HepG2 (cell line): Measurements from ENCODE around the gene GLTPD2. TPM values are rescaled to one million over a fixed set of nuclear protein-coding genes. Genes with fewer than 3 reads are reported as not detected.

ENCODE experiments used
- AHR ChIP-seq: IDR thresholded peaks from 2 replicates; pipeline ENCODE4 v1.6.1; 2018; ENCODE audit warnings: missing genetic modification reagents, missing compliant biosample characterization
- GATA4 ChIP-seq: sonication (generic); IDR thresholded peaks from 2 replicates; pipeline ENCODE4 v1.6.1; 2016; ENCODE audit warnings: antibody characterized with exemption, low read depth, borderline replicate concordance
- JARID2 ChIP-seq: sonication (generic); formaldehyde crosslinking; IDR thresholded peaks from 2 replicates; pipeline ENCODE4 v1.8.1; 2023; ENCODE audit warnings: missing genetic modification reagents, inconsistent platforms; ENCODE audit not compliant: insufficient replicate concordance
- KAT7 ChIP-seq: IDR thresholded peaks from 2 replicates; pipeline ENCODE4 v1.6.1; 2018; ENCODE audit warnings: borderline replicate concordance, missing compliant biosample characterization
- NFYB ChIP-seq: sonication (generic); formaldehyde crosslinking; IDR thresholded peaks from 2 replicates; pipeline ENCODE4 v1.4.0; 2020; ENCODE audit warnings: missing genetic modification reagents
- RBM22 ChIP-seq: fragments of 200-400 bp; formaldehyde crosslinking; optimal IDR thresholded peaks from 2 replicates; pipeline ENCODE3; 2017; ENCODE audit warnings: mild to moderate bottlenecking, low read length, moderate library complexity
- ZFAT ChIP-seq: sonication (generic); formaldehyde crosslinking; conservative IDR thresholded peaks from 2 replicates; pipeline ENCODE4 v1.8.1; 2023; ENCODE audit warnings: missing genetic modification reagents, inconsistent platforms
- ZFP41 ChIP-seq: sonication (generic); formaldehyde crosslinking; IDR thresholded peaks from 2 replicates; pipeline ENCODE4 v1.4.0; 2020; ENCODE audit warnings: mild to moderate bottlenecking, missing genetic modification reagents, borderline replicate concordance
- ZNF256 ChIP-seq: sonication (generic); formaldehyde crosslinking; conservative IDR thresholded peaks from 2 replicates; pipeline ENCODE4 v1.4.0; 2020; ENCODE audit warnings: missing genetic modification reagents
- ZNF274 ChIP-seq: sonication (generic); formaldehyde crosslinking; IDR thresholded peaks from 2 replicates; pipeline ENCODE4 v1.5.1; 2020; ENCODE audit warnings: mild to moderate bottlenecking, missing genetic modification reagents
- ZNF547 ChIP-seq: sonication (generic); formaldehyde crosslinking; IDR thresholded peaks from 2 replicates; pipeline ENCODE4 v1.5.1; 2020; ENCODE audit warnings: mild to moderate bottlenecking, missing genetic modification reagents
- ZNF558 ChIP-seq: sonication (generic); formaldehyde crosslinking; IDR thresholded peaks from 2 replicates; pipeline ENCODE4 v1.9.0; 2022; ENCODE audit warnings: mild to moderate bottlenecking, missing genetic modification reagents, borderline replicate concordance
- ZNF709 ChIP-seq: sonication (generic); formaldehyde crosslinking; IDR thresholded peaks from 2 replicates; pipeline ENCODE4 v1.5.0; 2020; ENCODE audit warnings: mild to moderate bottlenecking, missing genetic modification reagents
- ZNF724P ChIP-seq: sonication (generic); formaldehyde crosslinking; IDR thresholded peaks from 2 replicates; pipeline ENCODE4 v1.8.0; 2022; ENCODE audit warnings: missing genetic modification reagents, borderline replicate concordance
- polyA plus RNA-seq, 8 experiments: library from polyadenylated mRNA; depleted of rRNA in 3 of 8; stranded (reverse) in 7 of 8; unstranded in 1 of 8; fragments of >200 nt; fragmentation: Illumina TruSeq in 4 of 8; extraction: Trizol in 4 of 8; gene quantifications; 2 replicates each; pipeline versions ENCODE4 v1.2.1 to v1.2.3, GENCODE V29; 2011 to 2016; ENCODE audit warnings: low read depth in 4 of 8, missing spikeins in 1 of 8, mixed read lengths in 1 of 8; ENCODE audit not compliant: insufficient read depth in 1 of 8
- total RNA-seq, 5 experiments: library from RNA; depleted of rRNA; stranded (reverse); fragments of >200 nt; fragmentation: Illumina TruSeq; extraction: Trizol; gene quantifications; 2 replicates each; pipeline ENCODE4 v1.2.3, GENCODE V29; 2016; ENCODE audit warnings: low read depth in 1 of 5
- TF ChIP-seq, protein P1 (sequence below): sonication (generic); formaldehyde crosslinking; IDR thresholded peaks from 2 replicates; pipeline ENCODE4 v1.8.0; 2022; ENCODE audit warnings: missing genetic modification reagents, low read depth, mild to moderate bottlenecking, borderline replicate concordance
- TF ChIP-seq, protein P2 (sequence below): sonication (generic); formaldehyde crosslinking; IDR thresholded peaks from 2 replicates; pipeline ENCODE4 v1.5.0; 2020; ENCODE audit warnings: missing genetic modification reagents, mild to moderate bottlenecking, borderline replicate concordance
- TF ChIP-seq, protein P3 (sequence below): sonication (generic); formaldehyde crosslinking; IDR thresholded peaks from 2 replicates; pipeline ENCODE4 v1.4.0; 2020; ENCODE audit warnings: low read depth, missing genetic modification reagents
- TF ChIP-seq, protein P4 (sequence below): fragments of 450-650 bp; IDR thresholded peaks from 2 replicates; pipeline ENCODE4 v1.6.1; 2016
- TF ChIP-seq, protein P5 (sequence below): sonication (generic); formaldehyde crosslinking; IDR thresholded peaks from 2 replicates; pipeline ENCODE4 v1.5.0; 2020; ENCODE audit warnings: missing genetic modification reagents
- TF ChIP-seq, protein P6 (sequence below): sonication (generic); formaldehyde crosslinking; IDR thresholded peaks from 2 replicates; pipeline ENCODE4 v1.4.0; 2020; ENCODE audit warnings: missing genetic modification reagents

GLTPD2 gene
- total and polyA plus RNA-seq, 2 of the 13 experiments (the other 11 are each of a cell fraction or from before 2014, with no cell fraction given), result 7.5 to 12.9 TPM

DNA sequence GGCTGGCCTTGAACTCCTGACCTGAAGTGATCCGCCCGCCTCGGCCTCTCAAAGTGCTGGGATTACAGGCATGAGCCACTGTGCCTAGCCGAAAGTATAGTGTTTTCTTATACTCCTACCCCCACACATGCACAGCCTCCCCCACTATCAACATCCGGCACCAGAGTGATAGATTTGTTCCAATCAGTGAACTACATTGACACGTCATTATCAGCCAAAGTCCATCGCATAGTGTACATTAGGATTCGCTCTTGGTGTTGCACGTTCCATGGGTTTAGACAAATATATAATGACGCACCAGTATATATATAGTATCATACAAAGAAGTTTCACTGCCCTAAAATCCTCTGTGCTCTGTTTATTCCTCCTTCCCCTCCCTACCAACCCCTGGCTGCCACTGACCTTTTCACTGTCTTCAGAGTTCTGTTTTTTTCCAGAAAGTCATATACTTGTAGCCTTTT, 29.0 kb upstream of the GLTPD2 start (continued):
- TF ChIP-seq ZNF558 (CRISPR knock-in tag) (no peak), JARID2 (CRISPR knock-in tag) (no peak), GATA4 (peak; percentile 77; the same call in 1 of the 2 replicates), KAT7 (CRISPR knock-in tag) (peak; percentile 45; the same call in 1 of the 2 replicates), ZNF256 (no peak), RBM22 (no peak), ZNF547 (CRISPR knock-in tag) (no peak), ZNF709 (CRISPR knock-in tag) (no peak), ZFP41 (no peak), NFYB (CRISPR knock-in tag) (peak; percentile 46; the same call in 1 of the 2 replicates), ZNF724P (CRISPR knock-in tag) (no peak), ZFAT (CRISPR knock-in tag) (no peak), ZNF274 (CRISPR knock-in tag) (no peak), AHR (no peak)
- TF ChIP-seq, protein P1, sequence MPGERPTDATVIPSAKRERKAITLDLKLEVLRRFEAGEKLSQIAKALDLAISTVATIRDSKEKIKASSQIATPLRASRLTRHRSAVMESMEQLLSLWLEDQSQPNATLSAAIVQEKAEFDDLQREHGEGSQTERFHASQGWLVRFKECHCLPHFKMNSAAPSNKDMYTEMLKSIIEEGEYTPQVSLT, result no peak
- TF ChIP-seq, protein P2, sequence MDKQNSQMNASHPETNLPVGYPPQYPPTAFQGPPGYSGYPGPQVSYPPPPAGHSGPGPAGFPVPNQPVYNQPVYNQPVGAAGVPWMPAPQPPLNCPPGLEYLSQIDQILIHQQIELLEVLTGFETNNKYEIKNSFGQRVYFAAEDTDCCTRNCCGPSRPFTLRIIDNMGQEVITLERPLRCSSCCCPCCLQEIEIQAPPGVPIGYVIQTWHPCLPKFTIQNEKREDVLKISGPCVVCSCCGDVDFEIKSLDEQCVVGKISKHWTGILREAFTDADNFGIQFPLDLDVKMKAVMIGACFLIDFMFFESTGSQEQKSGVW (CRISPR knock-in tag), result no peak
- TF ChIP-seq, protein P3, sequence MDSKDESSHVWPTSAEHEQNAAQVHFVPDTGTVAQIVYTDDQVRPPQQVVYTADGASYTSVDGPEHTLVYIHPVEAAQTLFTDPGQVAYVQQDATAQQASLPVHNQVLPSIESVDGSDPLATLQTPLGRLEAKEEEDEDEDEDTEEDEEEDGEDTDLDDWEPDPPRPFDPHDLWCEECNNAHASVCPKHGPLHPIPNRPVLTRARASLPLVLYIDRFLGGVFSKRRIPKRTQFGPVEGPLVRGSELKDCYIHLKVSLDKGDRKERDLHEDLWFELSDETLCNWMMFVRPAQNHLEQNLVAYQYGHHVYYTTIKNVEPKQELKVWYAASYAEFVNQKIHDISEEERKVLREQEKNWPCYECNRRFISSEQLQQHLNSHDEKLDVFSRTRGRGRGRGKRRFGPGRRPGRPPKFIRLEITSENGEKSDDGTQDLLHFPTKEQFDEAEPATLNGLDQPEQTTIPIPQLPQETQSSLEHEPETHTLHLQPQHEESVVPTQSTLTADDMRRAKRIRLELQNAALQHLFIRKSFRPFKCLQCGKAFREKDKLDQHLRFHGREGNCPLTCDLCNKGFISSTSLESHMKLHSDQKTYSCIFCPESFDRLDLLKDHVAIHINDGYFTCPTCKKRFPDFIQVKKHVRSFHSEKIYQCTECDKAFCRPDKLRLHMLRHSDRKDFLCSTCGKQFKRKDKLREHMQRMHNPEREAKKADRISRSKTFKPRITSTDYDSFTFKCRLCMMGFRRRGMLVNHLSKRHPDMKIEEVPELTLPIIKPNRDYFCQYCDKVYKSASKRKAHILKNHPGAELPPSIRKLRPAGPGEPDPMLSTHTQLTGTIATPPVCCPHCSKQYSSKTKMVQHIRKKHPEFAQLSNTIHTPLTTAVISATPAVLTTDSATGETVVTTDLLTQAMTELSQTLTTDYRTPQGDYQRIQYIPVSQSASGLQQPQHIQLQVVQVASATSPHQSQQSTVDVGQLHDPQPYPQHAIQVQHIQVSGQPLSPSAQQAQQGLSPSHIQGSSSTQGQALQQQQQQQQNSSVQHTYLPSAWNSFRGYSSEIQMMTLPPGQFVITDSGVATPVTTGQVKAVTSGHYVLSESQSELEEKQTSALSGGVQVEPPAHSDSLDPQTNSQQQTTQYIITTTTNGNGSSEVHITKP (CRISPR knock-in tag), result 0 out of 2 replicates have a peak, but pooled peaks have one; percentile 40
- TF ChIP-seq, protein P4, sequence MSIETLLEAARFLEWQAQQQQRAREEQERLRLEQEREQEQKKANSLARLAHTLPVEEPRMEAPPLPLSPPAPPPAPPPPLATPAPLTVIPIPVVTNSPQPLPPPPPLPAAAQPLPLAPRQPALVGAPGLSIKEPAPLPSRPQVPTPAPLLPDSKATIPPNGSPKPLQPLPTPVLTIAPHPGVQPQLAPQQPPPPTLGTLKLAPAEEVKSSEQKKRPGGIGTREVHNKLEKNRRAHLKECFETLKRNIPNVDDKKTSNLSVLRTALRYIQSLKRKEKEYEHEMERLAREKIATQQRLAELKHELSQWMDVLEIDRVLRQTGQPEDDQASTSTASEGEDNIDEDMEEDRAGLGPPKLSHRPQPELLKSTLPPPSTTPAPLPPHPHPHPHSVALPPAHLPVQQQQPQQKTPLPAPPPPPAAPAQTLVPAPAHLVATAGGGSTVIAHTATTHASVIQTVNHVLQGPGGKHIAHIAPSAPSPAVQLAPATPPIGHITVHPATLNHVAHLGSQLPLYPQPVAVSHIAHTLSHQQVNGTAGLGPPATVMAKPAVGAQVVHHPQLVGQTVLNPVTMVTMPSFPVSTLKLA, result peak; percentile 87
- TF ChIP-seq, protein P5, sequence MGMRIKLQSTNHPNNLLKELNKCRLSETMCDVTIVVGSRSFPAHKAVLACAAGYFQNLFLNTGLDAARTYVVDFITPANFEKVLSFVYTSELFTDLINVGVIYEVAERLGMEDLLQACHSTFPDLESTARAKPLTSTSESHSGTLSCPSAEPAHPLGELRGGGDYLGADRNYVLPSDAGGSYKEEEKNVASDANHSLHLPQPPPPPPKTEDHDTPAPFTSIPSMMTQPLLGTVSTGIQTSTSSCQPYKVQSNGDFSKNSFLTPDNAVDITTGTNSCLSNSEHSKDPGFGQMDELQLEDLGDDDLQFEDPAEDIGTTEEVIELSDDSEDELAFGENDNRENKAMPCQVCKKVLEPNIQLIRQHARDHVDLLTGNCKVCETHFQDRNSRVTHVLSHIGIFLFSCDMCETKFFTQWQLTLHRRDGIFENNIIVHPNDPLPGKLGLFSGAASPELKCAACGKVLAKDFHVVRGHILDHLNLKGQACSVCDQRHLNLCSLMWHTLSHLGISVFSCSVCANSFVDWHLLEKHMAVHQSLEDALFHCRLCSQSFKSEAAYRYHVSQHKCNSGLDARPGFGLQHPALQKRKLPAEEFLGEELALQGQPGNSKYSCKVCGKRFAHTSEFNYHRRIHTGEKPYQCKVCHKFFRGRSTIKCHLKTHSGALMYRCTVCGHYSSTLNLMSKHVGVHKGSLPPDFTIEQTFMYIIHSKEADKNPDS (CRISPR knock-in tag), result peak; percentile 86
- TF ChIP-seq, protein P6, sequence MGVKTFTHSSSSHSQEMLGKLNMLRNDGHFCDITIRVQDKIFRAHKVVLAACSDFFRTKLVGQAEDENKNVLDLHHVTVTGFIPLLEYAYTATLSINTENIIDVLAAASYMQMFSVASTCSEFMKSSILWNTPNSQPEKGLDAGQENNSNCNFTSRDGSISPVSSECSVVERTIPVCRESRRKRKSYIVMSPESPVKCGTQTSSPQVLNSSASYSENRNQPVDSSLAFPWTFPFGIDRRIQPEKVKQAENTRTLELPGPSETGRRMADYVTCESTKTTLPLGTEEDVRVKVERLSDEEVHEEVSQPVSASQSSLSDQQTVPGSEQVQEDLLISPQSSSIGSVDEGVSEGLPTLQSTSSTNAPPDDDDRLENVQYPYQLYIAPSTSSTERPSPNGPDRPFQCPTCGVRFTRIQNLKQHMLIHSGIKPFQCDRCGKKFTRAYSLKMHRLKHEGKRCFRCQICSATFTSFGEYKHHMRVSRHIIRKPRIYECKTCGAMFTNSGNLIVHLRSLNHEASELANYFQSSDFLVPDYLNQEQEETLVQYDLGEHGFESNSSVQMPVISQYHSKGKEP (CRISPR knock-in tag), result no peak
